HG02759 (cell line): ENCODE data around the gene TAF9.
A peak's percentile ranks its signal among the peaks of the same experiment; 100 is the strongest.
"Not testable (repeated sequence)": the region's sequence is repeated elsewhere in the genome, so short reads cannot be mapped to it uniquely, and the experiment has no call there.

Experiments
- ATAC-seq: cut with Tn5 transposase; IDR thresholded peaks from one replicate; pipeline ENCODE4 v1.9.1; 2021; ENCODE audit warnings: mild to moderate bottlenecking, moderate library complexity; ENCODE audit not compliant: unreplicated experiment

The TAF9 gene, protein sequence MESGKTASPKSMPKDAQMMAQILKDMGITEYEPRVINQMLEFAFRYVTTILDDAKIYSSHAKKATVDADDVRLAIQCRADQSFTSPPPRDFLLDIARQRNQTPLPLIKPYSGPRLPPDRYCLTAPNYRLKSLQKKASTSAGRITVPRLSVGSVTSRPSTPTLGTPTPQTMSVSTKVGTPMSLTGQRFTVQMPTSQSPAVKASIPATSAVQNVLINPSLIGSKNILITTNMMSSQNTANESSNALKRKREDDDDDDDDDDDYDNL

DNA sequence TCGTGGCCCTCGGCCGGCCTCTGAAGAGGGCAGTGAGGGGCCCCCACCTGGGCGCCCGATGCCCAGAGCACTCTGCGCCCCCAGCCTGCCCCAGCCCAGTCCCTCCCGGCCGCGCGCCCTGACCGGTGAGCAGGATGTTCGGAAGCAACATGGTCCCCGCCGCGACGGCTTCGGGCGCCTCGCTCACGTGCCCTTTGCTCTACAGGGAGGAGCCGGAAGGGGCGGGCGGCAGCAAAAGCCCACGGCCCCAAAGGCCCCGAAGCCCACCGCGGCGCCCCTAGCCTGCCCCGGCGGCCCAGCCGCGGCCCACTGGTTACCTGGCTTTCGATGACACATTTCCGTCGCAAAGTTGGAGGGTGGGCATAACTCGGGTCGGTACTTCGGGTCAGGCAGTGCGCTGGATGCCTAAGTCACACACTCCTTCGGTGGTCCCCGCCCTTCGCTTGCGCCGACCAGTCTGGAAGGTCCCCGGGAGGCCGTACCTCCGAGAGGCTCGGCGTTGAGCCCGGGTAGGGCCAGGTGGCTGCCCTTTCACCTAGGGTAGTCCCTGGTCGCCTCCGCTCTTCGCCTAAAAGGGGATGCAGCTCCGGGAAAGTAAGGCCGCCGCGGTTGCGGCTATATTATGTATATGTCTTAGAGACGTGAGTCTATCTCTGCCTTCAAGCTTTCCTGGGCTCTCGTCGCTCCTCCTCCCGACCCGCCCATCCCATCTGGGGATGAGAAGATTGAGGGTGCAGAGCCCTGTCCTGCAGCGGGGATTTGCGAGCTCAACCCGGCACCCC, at the start of gene TAF9, which contains the start of the genes AK6 and RAD17:
TSS of gene TAF9 (minus strand) at position 181 of the 782 bp plus-strand sequence. CDS start 3,783 bp downstream, outside the sequence.
TSS of gene AK6 (minus strand) at position 181 of the 782 bp plus-strand sequence. CDS start at position 151, 30 bp downstream.
TSS of gene RAD17 (plus strand) at position 479 of the 782 bp plus-strand sequence. CDS start 2,391 bp downstream, outside the sequence.
- peak; percentile 93 for ATAC-seq

DNA sequence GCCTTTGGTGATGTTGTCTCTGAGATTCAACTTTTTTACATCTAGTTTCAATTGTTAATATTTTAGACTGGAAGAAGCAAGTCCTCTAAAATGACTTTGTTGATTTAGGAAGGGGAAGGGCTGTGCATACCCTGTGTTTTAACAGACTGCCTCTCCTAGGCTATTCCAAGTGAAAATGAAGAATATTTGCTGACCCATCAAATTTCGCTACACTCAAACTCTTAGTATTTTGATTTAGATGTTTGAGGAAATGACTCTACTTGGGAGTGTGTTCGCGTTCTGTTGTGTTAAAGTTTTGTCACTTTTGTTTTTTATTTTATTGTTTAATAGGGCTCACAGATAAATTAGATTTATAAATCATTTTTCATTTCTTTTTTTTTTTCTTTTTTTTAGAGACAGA, 49.2 kb upstream of the TAF9 start:
- no peak for ATAC-seq

DNA sequence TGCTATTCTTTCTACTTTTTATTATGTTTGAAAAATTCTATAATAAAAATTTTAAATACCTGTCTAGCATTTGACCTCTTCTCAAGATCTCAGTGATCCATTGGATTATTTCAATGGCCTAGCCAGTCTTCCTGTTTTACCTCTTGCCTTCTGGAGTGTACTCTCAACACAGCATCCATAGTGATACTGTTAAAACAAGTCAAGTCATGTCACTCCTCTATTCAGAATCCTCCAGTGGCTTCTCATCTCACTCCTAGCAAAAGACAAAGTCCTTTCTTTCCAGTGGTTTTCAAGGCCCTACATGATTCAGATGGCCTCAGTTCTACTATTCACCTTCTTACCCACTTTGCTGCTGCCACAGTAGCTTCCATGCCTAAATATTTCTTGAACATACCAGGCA, 47.4 kb upstream of the TAF9 start:
- no peak for ATAC-seq

DNA sequence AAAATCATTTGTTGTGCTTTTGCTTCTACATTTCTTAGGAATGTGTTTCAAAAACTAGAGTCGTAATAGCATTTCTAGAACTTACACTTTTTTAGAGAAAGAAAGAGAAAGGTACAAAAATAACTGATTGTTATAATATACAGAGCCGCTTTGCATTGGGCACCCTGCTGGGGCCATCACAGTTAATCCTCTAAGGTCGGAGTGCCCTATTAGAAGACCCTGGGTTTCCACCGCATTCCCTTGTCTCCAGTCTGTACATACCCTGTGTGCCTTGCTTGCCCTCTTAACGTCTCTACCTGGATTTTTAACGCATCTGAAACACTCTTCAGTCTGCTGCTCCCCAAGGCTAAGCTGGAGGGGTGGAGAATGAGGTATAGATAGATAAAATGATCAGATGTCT, 46.9 kb upstream of the TAF9 start:
- no peak for ATAC-seq

DNA sequence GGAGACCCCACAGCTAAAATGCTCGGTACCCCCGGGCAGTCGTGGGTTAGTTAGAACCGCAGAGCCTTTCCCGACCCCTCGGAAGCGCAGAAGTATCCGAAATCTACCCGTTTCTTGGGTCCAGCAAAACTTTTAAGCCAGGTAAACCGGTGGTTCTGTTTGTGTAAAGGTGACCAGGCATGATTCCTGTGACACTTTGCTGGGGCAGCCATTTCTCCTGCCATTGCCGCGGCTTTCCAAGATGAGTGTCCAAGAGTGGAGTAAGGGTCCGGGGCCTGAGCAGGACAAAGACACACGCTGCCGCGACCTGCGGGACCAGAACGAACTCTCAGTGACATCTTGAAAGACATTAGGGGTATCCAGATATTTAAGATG, 46.3 kb upstream of the TAF9 start:
- ATAC-seq: no peak

DNA sequence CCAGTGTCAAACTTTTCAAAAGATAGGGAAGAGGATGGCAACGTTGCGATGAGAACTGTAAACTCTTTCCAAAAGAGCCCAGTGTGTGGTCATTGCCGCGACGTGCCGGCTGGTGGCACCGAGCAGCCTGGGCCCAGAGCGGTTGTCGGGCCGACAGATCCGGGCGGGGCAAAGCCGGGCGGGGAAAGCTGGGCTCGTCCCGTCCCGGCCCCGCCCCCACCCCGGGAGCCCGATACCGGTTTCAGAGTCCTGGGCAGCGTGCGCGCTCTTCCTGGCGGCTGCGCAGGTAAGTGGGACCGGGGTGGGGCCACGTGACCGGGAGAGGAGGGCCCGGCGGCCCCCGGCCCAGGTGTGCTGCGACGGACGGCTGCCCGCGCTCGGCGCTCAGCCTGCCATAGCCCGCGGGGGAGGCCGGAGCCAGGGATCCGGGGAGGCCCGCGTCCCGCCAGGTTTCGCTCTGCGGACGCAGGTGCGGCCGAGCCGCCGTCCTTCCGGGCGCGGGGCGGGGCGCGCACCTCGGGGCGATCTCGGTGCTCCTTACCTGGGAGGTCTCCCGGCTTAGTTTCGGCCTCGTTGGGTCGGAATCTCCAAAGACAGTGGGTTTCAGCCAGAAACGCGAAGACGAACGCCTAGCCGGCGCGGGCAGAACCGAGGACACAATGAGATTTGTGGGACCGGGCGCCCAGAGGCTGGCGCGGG, 45.7 kb upstream of the TAF9 start, which contains the start of gene MARVELD2:
TSS of gene MARVELD2 (plus strand) at position 232 of the 699 bp plus-strand sequence. CDS start 4,270 bp downstream, outside the sequence.
- ATAC-seq: peak; percentile 86

DNA sequence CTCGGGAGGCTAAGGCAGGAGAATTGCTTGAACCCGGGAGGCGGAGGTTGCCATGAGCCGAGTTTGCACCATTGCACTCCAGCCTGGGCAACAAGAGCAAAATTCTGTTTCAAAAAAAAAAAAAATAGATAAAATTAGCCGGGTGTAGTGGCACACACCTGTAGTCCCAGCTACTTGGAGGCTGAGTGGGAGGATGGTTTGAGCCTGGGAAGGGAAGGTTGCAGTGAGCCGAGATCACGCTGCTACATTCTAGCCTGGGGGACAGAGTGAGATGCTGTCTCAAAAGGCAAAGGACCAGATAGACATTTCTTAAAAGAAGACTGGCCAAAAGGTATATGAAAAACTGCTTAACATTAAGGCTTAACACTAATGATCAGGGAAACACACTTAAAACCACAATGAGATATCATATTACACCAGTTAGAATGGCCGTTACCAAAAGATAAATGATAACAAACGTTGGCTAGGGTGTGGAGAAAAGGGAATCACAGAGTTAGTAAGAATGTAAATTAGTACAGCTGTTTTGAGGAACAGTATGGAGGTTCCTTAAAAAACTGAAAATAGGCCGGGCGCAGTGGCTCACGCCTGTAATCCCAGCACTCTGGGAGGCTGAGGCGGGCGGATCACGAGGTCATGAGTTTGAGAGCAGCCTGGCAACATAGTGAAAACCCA, 35.5 kb upstream of the TAF9 start:
- no peak for ATAC-seq

DNA sequence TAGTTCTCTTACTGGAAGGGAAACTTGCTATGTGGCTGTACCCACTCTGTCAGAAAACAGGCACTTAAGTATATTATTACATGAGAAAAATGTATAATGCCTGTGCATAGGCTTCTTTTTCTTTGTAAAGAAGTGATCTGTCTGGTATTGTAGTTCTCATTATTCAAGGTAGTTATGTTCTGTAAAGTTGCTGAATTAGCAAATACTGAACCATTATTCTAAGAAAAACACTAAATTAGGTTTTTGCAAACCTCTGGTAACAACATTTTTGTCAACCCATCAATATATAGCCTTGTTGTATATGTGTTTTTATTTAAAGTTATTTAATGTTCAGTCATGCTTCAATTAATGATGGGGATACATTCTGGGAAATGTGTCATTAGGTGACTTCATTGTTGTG, 9.1 kb upstream of the TAF9 start:
- ATAC-seq: no peak

DNA sequence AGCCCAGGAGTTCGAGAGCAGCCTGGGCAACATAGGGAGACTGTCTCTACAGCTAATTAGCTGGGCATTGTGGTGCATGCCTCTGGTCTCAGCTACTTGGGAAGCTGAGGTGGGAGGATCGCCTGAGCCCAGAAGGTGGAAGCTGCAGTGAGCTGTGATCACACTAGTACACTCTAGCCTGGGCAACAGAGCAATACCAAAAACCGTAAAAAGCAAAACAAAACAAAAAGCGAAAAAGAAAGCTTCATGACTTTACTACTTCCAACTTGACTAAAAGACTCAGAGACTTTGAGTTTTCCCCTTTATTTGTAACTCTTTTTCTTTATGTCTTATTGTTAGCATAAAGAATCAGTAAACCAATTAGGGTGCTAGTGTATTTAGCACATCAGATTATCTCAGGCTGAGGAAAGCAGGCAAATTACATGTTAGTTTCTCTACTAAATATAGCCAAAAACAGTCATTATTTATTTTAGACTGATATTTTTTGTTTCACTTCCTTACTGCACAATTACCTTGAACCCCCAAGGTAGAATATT, 5.7 kb upstream of the TAF9 start:
- ATAC-seq: peak; percentile 73

DNA sequence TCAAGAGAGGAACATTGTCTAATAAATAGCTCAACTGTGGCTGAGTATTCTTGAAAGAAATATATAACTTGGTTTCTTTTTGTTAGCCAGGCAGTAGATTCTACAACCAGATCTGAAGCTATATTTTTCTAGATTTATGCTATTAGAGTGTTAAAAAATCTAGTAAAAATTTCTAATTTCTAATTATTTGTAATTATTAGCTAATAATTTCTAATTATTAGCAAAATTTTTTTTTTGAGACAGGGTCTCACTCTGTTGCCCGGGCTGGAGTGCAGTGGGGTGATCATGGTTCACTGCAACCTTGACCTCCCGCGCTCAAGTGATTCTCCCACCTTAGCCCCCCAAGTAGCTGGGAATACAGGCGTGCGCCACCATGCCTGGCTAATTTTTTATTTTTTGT, 3.1 kb upstream of the TAF9 start:
- ATAC-seq: no peak

DNA sequence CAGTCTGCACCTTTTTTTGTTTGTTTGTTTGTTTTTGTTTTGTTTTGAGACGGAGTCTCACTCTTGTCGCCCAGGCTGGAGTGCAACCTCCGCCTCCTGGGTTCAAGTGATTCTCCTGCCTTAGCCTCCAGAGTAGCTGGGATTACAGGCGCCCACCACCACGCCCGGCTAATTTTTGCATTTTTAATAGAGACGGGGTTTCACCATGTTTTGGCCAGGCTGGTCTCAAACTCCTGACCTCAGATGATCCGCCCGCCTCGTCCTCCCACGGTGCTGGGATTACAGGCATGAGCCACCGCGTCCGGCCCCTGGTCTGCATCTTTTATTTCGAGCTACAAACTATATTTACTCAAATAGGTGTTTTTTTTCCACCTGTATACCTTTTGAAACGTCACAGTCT, 1.0 kb upstream of the TAF9 start:
- not testable (repeated sequence) for ATAC-seq

DNA sequence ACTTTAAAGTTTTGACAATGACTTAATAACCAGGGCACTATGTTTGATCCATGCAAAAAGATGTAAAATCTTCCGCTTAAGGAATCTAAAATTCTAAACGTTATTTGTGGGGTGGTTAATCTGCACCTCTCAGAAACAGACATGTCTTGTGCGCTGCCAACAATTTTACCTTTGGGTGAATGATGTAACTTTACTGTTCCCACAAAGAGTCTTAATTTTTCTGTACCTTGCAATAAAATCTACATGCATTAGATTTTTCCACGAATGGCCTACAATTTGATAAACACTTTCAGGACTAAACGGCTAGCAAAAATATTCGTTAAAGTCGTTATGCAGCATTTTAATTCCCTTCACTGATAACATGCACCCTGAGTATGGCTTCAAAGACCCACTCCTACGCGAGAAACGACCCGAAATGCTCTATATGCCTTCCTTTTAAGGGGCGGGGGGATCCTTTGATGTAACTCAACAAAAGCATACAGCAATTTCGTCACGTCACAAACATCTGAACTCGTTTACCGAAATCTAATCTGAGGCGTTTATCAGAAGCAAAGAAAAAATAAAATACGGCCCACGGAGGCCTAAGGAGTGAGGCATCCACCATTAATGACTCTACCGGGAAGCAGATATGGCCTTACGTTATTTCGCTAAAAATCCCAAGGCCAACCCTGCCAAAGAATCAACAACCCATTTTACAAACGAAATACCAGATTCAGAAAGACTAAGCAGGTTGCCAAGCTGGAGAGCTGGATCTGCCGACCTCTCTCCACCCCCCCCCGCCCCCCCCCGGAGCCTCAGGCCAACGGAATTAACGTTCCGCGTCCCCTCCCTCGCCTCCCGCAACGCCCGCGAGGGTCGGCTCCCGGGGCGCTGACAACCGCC, 621 bp downstream of the TAF9 start:
- peak; percentile 33 for ATAC-seq

DNA sequence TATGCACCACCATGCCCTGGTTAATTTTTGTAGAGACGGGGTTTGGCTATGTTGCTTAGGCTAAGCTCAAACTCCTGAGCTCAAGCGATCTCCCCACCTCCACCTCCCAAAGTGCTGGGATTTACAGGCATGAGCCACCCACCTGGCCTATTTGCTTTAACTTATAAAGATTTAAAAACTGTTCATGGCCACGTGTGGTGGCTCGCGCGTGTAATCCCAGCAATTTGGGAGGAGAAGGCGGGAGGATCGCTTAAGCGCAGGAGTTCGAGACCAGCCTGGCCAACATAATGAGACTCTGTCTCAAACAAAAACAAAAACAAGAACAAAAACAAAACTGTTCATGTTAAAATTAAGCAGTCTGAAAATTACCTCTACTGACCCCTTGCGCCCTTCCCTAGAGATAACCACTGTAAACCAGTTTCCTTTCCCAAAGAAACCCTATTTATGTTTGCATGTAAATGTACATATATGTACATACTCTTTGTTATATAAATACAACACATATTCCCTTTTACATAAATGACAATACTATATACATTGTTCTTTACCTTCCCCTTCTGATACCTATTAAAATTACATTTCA, 1.5 kb downstream of the TAF9 start:
- ATAC-seq: no peak

DNA sequence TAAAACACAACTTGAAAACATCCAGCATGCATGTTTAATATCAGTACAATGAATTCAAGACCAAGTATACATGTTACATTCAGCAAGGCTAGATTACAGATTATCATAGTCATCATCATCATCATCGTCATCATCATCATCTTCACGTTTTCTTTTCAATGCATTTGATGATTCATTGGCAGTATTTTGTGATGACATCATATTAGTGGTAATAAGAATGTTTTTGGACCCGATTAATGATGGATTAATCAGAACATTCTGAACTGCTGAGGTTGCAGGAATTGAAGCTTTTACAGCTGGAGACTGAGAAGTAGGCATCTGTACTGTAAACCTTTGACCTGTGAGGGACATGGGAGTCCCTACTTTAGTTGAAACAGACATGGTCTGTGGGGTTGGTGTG, 4.5 kb downstream of the TAF9 start:
- no peak for ATAC-seq

DNA sequence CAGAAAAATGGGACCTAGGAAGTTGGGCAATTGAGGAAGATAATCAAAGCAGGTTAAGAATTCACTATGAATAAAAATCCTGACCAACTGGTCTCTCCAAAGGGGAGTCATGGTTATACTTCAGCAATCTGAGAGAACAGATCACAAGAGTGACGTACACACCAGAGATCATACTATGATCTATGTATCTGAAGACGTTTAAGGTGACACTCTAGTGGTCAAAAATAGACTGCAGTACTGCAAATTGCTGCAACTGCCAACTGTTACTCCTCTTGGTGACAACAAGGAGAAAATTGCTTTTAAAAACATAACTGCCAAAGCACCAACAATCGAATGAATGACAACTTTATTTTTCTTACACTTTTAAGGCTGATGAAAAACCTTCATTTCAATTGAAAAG, 4.9 kb downstream of the TAF9 start:
- no peak for ATAC-seq

DNA sequence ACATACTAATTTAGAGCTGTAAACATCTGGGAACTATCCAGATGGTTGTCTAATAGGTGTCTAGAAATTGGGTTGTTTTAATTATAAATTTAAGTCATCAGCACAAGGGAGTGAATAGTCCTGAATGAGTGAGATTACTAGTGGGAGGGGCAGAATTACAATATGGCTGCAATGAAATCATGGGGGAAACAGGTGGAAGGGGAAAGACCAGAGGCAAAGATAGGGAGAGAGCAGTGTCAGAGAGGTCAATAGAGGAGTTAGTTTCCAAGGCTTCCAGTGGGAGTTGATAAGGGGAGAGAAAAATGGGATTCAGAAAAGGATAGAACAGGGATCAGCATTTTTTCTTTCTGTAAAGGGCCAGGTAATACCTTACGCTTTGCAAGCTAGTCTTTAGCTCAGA, 8.9 kb downstream of the TAF9 start:
- no peak for ATAC-seq

DNA sequence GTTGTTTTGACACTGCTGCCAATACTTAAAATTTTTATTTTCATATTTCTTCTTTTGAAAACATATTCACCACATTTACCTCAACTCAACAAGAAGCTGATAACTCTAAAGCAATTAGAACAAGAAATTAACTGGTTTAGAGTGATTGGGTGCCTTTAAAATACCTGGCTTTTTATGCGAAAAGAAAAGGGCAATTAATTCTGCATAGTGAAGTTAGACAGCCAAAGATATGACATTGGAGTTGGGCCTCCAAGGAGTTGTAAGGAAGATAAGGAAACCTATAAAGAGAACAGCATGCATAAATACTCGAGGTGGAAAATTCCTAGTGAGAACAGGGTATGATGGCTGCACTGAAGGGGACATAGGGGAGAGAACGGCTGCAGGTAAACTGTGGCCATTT, 9.6 kb downstream of the TAF9 start:
- ATAC-seq: no peak

DNA sequence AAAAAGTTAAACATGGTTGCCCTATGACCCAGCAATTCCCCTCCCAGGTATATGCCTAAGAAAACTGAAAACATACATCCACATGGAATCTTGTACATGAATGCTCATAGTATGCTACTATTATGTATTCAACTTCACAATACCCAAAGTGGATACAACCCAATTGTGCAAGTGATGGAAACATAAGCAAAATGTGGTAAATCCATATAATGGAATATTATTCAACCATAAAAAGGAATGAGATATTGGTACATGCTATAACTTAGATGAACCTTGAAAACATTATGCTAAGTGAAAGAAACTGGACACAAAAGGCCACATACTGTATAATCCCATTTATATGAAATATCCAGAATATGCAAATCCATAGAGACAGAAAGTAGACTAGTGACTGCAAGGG, 18.7 kb downstream of the TAF9 start:
- ATAC-seq: no peak

DNA sequence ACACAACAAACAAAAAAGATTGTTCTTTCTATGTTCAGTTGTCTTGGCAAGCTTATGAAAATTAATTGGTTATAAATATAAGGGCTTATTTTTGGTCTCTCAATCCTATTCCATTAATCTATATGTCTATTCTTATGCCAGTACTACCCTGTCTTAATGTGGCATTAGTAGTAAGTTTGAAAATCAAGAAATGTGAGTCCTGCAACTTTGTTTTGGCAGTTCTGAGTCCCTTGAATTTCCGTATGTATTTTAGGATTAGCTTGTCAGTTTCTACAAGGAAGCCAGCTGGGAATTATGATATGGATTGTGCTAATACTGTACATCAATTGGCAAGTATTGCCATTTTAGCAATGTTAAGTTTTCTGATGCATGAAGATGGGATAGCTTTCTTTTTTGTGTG, 26.2 kb downstream of the TAF9 start:
- ATAC-seq: no peak
